GM19193 (cell line): Measurements from ENCODE around the gene MEGF11.

Experiments used
- POLR2A ChIP-seq: IDR thresholded peaks from 4 replicates; pipeline ENCODE4 v1.6.1; 2011; ENCODE audit not compliant: insufficient read depth, insufficient read length; ENCODE audit errors: extremely low read depth

Gene MEGF11

DNA sequence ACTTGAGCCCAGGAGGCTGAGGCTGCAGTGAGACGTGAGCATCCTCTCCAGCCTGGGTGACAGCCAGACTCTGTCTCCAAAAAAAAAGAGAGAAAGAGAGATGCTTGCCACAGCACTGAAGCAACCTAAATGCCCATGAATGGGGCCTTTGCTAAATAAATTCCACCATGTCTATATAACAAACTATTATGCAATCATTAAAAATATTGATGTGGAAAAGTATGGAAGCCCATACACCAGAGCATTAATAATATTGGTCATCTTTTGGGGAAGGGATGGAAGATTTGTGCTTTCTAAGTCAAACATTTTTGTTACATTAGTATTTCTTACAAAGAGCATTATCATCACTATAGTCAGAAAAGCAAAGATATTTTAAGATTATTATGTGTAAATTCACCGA is 116.6 kb downstream of the MEGF11 start:
- TF ChIP-seq POLR2A, result no peak

DNA sequence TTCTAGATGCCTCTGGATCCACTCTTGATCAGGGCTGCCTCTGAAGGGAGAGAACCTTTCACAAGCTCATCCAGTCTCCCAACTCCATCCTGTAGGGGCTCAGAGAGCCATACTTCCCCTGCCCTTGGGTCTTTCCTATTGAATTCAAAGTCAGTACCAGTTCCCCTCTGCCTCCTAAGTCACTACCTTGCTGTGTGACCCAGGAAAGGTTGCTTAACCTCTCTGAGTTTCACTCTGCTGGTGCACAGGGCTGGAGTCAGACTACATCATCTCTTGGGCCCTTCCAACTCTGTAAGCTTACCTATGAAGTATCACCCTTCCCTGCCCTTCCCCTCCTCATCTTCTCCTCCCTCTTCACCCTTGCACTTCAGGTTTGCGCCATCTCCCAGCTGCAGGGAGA is 117.9 kb downstream of the MEGF11 start:
- no peak for TF ChIP-seq POLR2A

DNA sequence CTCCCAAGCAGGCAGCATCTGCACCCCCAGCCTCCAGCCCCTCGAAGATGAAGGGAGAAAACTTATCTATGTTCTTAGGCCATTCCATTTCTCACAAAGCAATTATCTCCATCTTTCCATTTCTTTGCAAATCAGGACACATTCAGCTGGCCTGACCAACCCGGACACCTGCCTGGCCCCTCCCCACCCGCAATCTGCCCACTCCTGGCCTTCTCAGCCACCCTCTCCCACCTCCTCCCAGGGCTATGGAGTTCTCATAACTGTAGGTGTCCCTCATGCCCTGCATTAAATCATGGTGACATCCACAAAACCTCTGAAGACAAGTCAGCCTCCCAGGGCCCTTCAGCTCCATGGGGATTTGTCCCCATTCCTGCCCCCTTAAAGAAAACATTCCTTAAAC is 119.3 kb downstream of the MEGF11 start:
- TF ChIP-seq POLR2A, result no peak

DNA sequence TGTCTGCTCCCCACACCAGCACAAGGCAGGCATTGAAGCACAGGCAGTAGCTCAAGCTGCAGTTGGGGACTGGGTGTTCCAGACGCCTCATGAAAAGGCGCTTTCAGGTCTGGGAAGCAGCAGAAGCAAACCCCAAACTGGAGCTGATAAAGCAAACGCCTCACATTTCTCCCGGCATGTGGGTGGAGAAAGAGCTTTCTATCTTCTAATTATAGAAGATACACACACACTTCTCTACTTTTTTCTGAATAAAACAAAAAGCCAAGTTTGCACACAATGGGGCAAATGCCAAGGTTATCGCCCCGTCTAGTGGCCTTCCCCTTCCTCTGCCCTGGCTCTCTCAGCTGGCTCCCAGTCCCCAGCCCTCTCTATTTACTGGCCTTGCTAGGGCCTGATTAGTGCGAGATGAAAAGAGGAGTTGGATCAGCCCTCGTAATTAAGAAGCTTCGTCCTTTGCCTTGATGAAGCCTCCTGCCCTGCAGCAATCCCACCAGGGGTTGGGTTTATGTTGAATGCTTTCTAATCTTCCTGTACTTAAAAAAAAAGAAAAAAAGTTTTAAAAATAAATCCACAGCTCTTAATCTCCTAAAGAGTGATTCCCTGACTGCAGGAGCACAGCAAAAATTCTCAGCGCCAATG is 120.2 kb downstream of the MEGF11 start:
- no peak for TF ChIP-seq POLR2A

DNA sequence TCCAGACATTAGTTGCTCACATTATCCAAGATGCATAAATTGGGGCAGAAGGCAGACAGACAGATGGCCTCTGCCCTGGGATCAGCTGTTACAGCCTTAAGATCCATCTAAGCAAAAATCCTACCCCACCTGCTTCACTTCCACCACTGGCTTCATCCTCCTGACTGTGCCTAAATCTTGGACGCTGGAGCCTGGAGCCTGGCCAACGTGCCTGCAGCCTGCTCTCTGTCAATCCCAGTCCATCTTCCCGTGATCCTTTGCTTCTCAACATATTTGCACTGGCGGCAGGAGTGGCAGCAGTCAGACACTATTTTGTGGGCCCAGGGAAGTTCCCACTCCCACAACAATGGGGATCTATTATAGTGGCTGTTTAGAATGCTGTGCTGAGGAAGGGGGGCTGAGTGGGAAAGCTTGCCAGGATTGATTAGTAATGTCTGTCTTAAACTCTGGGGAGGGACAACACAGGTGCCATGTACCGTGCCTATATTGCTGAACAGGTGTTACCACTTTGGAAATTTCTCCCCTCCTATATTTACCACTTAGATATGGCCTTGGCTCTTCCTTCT is 121.2 kb downstream of the MEGF11 start:
- TF ChIP-seq POLR2A, result no peak

DNA sequence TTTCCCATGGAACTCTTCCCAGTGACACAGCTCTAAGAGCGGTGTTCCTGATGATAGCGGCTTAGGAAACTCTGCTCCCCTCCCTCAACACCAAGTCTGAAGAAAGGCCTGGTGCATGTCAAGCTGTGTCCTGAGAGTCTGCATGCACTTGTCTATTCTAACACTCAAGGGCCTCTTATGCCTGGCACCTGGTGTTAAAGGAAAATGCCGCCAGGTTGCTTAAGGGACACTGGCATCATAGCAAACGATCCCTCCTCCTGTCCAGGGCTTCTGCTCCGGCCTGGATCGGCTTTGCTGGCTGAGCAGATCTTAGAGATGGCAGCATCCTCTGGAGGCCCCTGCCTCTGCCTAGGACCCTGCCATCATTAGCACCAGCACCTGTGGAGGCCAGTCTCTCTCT is 121.7 kb downstream of the MEGF11 start:
- no peak for TF ChIP-seq POLR2A

DNA sequence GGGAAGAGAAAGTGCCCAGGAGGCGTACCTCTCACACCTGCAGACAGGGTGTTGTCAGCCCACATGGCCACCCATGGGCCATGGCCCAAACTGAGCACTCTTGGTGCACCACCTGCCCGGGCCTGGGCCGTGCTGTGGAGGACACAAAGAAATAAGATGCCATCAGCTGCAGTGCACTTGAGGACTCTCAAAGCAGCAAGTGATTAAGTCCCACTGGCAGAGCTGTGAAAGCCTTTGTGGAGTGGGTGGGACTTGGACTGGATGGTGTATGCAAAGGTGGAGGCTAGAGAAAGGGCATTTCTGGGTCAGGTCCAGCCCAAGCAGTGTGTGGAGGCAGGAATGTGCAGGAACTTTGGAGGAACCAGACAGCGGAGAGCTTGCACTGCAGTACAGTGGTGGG is 122.3 kb downstream of the MEGF11 start:
- no peak for TF ChIP-seq POLR2A

DNA sequence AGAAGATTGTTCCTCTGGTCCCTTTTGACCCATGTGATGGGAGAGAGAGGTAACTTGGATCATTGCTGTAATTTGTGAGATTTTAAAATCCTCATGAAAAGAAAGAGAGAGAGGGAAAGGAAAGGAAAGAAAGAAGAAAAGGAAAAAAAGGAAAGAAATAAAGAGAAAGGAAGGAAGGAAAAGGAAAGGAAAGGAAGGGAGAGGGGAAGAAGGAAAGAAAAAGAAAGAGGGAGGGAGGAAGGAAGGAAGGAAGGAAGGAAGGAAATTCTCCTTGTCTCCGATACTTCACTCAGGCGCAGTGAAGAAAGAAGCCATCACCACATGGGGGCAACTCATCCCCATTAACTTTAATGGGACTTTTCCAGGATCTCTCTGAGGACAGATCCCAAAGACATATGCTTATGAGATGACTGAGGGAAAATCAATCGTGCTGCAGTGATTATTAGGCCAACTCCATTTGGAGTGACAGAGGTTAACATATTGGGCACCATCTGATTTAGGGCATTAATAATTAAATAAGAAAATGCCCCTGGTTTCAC is 123.0 kb downstream of the MEGF11 start:
- no peak for TF ChIP-seq POLR2A

DNA sequence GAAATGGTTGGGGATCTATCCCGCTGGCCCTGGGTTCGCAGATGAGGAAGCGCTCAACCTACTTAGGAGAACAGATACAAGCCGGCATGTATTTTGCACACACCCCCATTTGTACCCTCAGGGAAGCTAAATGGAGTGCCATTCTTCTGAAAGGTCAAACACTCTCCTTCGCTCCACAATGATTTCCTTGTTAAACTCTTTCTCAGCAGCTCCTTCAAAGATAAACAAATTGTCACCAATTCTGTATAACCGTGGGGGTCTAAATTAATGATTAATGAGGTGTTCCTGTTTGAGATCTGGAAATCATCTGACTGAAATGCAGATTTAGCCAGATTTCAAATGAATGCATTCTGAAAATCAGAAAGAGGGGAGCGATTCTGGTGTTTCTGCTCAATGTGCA is 124.0 kb downstream of the MEGF11 start:
- no peak for TF ChIP-seq POLR2A

DNA sequence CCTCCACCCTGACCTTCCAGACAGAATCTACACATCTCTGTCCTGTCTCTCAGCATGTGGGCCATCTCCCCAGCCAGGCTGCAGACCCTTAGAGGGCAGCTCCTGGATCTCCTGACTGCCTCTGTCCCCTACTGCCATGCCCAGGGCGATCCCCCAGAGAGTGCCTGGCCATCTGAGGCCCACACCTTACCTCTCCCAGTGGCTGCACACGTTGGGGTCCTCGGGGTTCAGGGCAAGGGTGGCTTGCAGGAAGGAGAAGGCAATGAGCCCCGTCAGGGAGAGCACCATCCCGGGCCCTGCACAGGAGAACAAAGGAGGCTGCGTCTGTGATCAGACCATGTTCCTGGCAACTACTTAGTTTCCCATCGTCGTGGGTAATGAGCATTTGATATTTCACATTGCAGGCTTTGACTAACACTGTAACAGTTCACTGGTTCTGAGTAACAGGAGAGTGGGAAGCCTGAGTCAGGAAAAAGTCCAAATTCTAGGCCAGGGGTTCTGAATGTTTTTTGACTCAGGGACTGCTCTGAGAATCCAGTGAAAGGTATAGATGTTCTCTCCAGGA is 125.4 kb downstream of the MEGF11 start:
- no peak for TF ChIP-seq POLR2A

DNA sequence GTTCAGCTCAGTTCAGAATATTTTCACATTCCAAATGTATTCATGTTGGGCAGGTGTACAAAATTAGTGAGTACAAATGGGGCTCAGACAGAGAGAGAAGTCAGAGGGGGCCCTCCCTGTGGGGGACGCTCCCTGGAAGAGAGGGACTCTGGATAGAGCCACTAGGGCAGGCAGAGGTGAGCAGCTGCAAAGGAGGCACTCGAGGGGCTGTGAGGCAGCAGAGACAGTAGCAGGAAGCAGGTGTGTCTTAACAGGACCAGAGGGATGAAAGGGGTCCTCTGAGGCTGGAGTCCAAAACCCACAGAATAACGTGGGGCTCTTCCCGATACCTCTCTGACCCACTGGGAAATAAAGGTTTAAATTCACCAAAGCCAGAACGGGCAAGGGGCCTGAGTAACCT is 127.1 kb downstream of the MEGF11 start:
- no peak for TF ChIP-seq POLR2A

DNA sequence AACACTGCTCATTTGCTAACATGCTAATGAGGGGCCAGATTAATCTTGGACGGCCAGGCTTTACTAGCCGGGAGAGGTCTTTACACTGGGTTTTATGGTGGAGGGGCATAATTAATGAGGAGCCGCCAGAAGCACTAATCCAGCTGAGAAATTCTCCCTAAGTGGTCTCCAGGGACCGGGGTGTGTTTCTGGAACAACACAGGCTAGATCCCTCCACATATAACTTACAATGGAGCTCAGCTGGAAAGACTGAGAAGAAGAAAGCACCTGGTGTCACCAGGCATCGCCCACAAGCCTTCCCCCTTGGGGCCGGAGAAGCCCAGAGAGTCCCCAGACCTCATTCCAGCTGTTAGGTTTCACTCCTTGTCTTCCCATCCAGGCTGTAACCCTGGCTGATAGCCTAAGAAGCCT is 127.5 kb downstream of the MEGF11 start:
- no peak for TF ChIP-seq POLR2A

DNA sequence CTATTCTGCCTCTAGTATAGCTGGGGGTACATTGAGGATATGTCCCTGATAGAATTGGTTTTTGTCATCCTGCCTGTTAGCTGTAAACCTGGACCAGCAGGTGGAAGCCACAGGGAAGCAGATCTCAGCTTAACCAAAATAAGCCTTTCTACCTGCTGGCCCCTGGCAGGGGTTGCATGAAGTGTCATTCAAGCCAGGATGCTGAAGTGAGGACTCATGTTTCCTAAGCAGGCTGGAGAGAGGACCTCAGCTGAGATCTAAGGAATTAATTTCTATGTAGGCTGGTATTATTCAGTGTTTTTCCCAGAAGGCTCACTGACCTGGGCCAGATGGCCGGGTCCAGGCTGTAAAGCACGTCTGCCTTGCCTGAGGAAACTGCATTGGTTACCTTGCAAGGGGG is 128.9 kb downstream of the MEGF11 start:
- TF ChIP-seq POLR2A, result no peak

DNA sequence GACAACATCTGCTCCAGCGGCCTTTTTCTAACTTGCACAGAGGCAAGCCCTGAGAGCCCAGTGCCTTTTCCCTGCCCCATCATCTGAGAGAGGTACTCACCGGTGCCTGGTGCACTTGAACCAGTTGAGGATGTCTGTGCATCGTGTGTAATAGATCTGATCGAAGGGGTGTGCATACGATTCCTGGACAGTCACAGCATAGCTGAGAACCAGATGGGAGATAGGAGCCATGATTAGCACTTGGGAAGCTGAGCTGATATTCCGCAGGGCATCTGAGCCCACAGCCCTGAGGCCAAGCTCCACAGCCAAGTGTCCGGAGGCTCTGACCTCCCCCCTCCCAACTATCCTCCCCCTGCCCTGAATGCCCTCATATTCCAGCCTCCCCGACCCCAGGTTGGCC is 129.8 kb downstream of the MEGF11 start:
- TF ChIP-seq POLR2A, result no peak

DNA sequence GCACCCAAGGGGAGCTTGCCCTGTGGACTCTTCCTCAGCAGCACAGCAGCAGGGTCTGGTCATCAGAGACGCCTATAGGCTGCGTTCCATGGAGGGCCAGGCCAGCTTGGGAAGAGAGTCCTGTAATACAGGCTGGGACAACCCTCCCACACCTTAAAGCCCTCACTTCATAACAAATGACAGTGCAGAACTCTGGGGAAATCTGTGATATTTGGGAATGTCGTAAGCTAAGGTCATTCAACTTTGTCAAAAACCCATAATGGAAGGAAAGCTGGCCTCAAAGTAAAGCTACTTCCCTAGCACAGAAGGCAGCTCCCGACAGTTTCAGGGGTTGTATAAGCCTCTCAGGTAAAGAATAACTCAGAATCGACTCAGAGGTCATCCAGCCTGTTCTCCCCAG is 133.1 kb downstream of the MEGF11 start:
- no peak for TF ChIP-seq POLR2A

DNA sequence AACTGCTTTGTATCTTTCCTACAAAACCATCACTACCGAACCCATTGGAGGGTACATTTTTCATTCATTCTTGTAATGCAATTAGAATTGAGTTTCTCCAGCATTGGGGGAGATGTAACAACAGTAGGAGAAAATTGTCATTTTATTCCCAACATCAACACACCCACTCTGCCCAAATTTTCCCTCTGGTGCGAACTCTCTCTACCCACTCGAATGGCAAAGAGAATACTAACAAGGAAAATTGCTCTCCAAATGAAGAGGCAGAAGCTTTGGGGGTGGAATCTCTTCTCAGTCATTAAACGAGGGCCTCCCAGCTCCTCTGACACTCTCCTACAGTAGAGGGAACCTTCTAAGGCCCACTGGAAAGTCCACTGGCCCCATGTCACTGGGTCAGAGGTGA is 135.7 kb downstream of the MEGF11 start:
- TF ChIP-seq POLR2A, result no peak
